Thoracic aorta (tissue), 2 donors: ENCODE data around the gene PLPP1. TPM values are rescaled to one million over a fixed set of nuclear protein-coding genes. Genes with fewer than 3 reads are reported as not detected.

ENCODE experiments used
- ATAC-seq: fragments of 150-250 bp; one replicate; pipeline ENCODE4 v1.8.0; 2017; ENCODE audit warnings: low read depth; ENCODE audit not compliant: insufficient number of reproducible peaks, low FRiP score
- DNase-seq: peaks from one replicate; pipeline ENCODE4 v3.0.0-alpha.2; 2020; ENCODE audit warnings: low spot score
- H3K27ac ChIP-seq, 2 donors: fragments of 200-600 bp; sonication (generic); 1 replicate in 1 of 2; 2 replicates in 1 of 2; pipeline ENCODE4 v1.5.1; 2016; ENCODE audit warnings: mild to moderate bottlenecking in 2 of 2, moderate library complexity in 2 of 2
- H3K27me3 ChIP-seq: fragments of 200-600 bp; sonication (generic); replicated peaks from 2 replicates; pipeline ENCODE4 v1.6.0; 2016; ENCODE audit warnings: mild to moderate bottlenecking; ENCODE audit not compliant: insufficient read depth
- H3K36me3 ChIP-seq: fragments of 200-600 bp; sonication (generic); one replicate; pipeline ENCODE4 v1.5.1; 2016
- H3K4me1 ChIP-seq, 2 donors: fragments of 200-600 bp; sonication (generic); 1 replicate in 1 of 2; 2 replicates in 1 of 2; pipeline versions ENCODE4 v1.5.1 to v1.6.0; 2016; ENCODE audit warnings: low read depth in 2 of 2, mild to moderate bottlenecking in 1 of 2; ENCODE audit not compliant: control insufficient read depth in 1 of 2
- H3K4me3 ChIP-seq: fragments of 200-600 bp; sonication (generic); 2 replicates; pipeline ENCODE4 v1.5.1; 2016; ENCODE audit warnings: mild to moderate bottlenecking
- H3K9me3 ChIP-seq: fragments of 200-600 bp; sonication (generic); 2 replicates; pipeline ENCODE4 v1.5.1; 2016
- total RNA-seq, 2 donors: library from RNA; depleted of rRNA; stranded (reverse); fragments of >200 nt; gene quantifications; one replicate each; pipeline versions ENCODE4 v1.1.0 to v1.2.3, GENCODE V29; 2016
- TF ChIP-seq, protein P1 (sequence below): fragments of 200-600 bp; sonication (generic); IDR thresholded peaks from one replicate; pipeline ENCODE4 v1.5.1; 2019; ENCODE audit warnings: antibody characterized with exemption

Gene PLPP1
- total RNA-seq, 2 donors from 2014 or later = 341 to 509 TPM

DNA sequence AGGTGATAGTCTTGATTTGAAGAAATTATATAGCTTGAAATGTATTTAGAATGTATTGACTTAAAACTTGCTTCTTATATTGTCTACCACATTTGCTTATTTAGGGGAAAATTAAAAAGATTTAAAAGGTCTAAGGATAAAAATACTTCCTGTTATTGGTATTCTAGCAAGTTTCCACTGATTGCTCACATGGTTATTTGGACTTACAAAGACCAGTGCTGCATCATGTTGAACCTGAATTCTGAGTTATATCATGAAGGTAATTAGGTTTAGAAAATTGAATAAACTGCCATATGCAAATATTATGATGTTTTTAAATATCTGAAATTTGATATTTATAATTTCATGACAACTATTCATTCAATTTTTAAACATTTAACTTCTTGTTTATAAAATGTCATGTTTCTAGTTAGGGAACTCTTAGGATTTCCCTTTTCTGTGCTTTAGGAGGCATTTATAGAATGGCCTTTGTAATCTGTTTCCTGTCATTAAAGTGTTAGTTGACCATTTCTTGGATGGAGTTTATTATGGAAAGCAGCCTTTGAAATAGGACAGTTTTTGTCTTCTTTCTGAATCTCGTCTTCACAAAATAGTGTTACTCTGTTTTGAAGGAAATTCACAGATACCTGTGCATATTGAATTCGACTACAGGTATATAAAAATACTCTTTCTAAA lies 141.1 kb downstream of the PLPP1 start:
- DNase-seq (no peak), ATAC-seq (no peak)
- TF ChIP-seq, protein P1, sequence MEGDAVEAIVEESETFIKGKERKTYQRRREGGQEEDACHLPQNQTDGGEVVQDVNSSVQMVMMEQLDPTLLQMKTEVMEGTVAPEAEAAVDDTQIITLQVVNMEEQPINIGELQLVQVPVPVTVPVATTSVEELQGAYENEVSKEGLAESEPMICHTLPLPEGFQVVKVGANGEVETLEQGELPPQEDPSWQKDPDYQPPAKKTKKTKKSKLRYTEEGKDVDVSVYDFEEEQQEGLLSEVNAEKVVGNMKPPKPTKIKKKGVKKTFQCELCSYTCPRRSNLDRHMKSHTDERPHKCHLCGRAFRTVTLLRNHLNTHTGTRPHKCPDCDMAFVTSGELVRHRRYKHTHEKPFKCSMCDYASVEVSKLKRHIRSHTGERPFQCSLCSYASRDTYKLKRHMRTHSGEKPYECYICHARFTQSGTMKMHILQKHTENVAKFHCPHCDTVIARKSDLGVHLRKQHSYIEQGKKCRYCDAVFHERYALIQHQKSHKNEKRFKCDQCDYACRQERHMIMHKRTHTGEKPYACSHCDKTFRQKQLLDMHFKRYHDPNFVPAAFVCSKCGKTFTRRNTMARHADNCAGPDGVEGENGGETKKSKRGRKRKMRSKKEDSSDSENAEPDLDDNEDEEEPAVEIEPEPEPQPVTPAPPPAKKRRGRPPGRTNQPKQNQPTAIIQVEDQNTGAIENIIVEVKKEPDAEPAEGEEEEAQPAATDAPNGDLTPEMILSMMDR = no peak
- Histone ChIP-seq H3K4me3 (no peak overlapping the region), H3K27me3 (no peaks in the 10 kb centered on the region), H3K4me1 (no peaks in the 10 kb centered on the region), H3K36me3 (peaks cover 10% of the 10 kb centered on the region), H3K9me3 (no peaks in the 10 kb centered on the region), H3K27ac (no peak overlapping the region)

DNA sequence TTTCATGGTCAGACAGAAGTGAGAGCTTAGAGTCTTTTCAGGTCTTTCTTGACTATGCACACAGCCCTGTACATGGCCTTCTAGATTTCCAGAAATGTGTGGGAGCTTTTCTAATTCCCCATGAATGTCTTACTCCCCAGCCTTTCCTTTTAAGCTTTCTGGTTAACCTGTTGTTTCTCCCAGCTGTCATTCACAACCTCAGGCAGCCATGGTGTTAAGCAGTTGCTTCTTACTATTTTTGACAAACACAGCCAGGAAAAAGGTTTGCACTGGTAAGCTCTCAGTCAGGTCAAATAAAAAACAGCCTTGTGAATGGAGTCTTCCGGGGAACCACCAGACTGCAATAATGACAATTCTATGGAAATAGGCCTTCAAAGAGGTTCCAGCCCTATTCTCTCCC lies 142.1 kb downstream of the PLPP1 start:
- ATAC-seq (no peak), DNase-seq (no peak)
- H3K27me3 ChIP-seq = no peaks in the 10 kb centered on the region
- no peak overlapping the region for H3K27ac ChIP-seq
- H3K4me1 ChIP-seq = no peaks in the 10 kb centered on the region
- peaks cover 10% of the 10 kb centered on the region for H3K36me3 ChIP-seq
- H3K9me3 ChIP-seq = no peaks in the 10 kb centered on the region
- TF ChIP-seq, protein P1 = no peak
- no peak overlapping the region for H3K4me3 ChIP-seq

DNA sequence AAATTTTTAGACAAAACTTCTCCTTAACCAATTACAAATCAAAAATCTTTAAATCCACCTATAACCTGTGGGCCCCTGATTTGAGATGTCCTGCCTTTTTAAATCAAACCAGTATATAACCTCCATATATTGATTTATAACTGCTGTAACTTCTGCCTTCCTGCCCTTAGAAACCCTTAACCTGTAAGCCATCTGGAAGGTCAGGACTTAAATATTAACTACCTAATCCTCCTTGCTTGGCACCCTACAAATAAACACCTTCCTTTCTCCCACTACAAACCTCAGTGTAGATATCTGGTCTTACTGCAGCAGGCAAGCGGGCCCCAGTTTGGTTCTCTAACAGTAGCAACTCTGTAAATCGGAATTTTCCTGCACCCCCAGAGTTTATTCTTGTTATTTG lies 143.1 kb downstream of the PLPP1 start:
- peaks cover 10% of the 10 kb centered on the region for H3K36me3 ChIP-seq

DNA sequence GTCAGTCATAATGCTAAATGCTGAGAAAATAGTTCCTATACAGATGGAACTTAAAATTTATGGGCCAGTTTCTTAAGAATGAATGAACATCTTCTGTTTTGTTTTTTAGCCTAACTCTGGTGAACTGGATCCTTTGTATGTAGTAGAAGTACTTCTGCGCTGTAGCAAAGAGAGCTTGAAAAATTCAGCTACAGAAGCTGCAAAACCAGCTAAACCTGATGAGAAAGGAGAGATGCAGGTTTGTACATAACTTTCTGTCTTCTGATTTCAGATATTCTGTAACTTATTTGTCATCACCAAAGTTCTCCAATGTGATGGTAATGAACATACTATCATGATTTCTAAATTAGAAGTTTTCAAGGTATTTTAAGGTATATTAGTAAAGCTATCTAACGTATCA lies 146.9 kb downstream of the PLPP1 start:
- H3K27me3 ChIP-seq = no peaks in the 10 kb centered on the region
- H3K9me3 ChIP-seq = peaks cover 7% of the 10 kb centered on the region
- TF ChIP-seq, protein P1 = no peak
- no peak overlapping the region for H3K4me3 ChIP-seq
- no peak overlapping the region for H3K27ac ChIP-seq
- H3K36me3 ChIP-seq = peaks cover 14% of the 10 kb centered on the region
- DNase-seq (no peak), ATAC-seq (no peak)
- H3K4me1 ChIP-seq = no peaks in the 10 kb centered on the region

More for the DNA sequence above, 143.1 kb downstream of the PLPP1 start:
- ATAC-seq = no peak
- no peak overlapping the region for H3K27ac ChIP-seq
- DNase-seq = no peak
- H3K27me3 ChIP-seq = no peaks in the 10 kb centered on the region
- no peaks in the 10 kb centered on the region for H3K9me3 ChIP-seq
- no peaks in the 10 kb centered on the region for H3K4me1 ChIP-seq
- TF ChIP-seq, protein P1 = no peak
- no peak overlapping the region for H3K4me3 ChIP-seq

DNA sequence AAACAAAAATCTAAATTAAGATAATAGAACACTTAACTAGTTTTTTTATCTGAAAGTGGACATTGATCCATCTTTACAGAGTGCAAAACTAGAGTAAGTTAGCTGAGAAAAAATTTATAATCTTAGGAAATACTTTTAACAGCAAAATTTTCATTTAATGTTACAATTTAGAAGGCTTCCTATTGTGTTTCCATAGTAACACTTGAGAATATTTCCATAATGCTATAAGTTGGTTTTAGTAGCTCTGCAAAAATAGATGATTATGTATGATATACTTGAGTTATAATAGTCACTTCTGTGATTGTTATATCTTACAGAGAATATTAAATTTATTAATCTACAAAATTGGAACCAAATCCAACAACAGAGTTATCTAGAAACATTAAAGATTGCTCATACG lies 148.4 kb downstream of the PLPP1 start:
- no peaks in the 10 kb centered on the region for H3K27me3 ChIP-seq
- H3K4me1 ChIP-seq = no peaks in the 10 kb centered on the region
- no peak overlapping the region for H3K4me3 ChIP-seq
- ATAC-seq = no peak
- peaks cover 14% of the 10 kb centered on the region for H3K36me3 ChIP-seq
- H3K9me3 ChIP-seq = peaks cover 11% of the 10 kb centered on the region
- TF ChIP-seq, protein P1 = no peak
- no peak overlapping the region for H3K27ac ChIP-seq
- no peak for DNase-seq
